ENCODE measurements around the gene CCNY.

DNA sequence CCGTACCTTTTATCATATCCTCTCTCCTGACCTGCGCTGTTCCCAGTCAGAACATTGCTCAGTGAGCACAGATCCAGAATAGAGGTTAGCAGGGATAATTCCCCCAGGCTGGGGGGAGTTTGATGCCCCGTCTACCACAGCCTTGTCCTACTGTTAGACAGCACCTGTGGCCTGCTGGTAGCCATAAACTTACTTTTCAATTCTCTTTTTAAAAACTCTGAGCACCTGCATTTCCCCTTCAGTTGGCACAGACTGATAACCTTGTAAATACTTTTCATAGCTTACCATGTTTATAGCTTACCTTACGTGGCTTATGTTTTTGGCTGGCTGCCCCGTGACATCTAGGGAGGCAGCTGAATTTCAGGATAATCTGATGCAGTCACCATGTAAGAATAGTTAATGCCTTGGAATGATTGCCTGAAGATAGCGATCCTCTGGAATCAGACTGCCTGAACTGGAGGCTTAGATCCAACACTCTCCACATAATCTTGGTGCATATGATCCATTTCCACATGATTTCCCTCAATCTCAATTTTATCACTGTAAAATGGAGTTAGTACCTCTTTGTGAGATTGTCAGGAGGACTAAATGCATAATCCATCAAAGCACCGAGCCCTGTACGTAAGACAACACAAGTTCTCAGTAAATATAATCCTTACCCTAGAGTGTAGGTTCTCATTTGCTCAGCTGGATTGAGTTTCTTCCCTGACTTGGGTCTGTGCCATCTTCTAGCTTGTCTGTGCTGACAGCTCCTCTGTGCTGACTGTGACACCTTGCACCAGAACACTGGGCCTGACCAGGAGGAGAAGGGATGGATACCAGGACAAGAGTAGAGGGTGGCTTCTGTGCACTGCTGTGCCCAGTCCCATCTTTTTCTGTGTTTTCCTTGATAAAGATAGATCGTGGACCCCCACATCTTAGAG is 157.1 kb downstream of the CCNY start:
- TF ChIP-seq, protein P1, sequence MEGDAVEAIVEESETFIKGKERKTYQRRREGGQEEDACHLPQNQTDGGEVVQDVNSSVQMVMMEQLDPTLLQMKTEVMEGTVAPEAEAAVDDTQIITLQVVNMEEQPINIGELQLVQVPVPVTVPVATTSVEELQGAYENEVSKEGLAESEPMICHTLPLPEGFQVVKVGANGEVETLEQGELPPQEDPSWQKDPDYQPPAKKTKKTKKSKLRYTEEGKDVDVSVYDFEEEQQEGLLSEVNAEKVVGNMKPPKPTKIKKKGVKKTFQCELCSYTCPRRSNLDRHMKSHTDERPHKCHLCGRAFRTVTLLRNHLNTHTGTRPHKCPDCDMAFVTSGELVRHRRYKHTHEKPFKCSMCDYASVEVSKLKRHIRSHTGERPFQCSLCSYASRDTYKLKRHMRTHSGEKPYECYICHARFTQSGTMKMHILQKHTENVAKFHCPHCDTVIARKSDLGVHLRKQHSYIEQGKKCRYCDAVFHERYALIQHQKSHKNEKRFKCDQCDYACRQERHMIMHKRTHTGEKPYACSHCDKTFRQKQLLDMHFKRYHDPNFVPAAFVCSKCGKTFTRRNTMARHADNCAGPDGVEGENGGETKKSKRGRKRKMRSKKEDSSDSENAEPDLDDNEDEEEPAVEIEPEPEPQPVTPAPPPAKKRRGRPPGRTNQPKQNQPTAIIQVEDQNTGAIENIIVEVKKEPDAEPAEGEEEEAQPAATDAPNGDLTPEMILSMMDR (IDR thresholded peaks at IDR 0.05), result no peak
- no peak for TF ChIP-seq POLR2AphosphoS5 (IDR thresholded peaks at IDR 0.05)
- TF ChIP-seq POLR2A (IDR thresholded peaks at IDR 0.05), result no peak
